Activated CD4-positive, alpha-beta T cell treated with anti-CD3 and anti-CD28 coated beads, Interleukin-2, amount 50 U/mL, for 24 hours (primary cell): Measurements from ENCODE around the gene SCYL3.
"Not testable (repeated sequence)": the region's sequence is repeated elsewhere in the genome, so short reads cannot be mapped to it uniquely, and the experiment has no call there.

Source experiments
- DNase-seq, 2 donors: peaks; one replicate each; pipeline ENCODE4 v3.0.0-alpha.2; 2020; ENCODE audit warnings: low read depth in 1 of 2, low spot score in 1 of 2

SCYL3 gene

DNA sequence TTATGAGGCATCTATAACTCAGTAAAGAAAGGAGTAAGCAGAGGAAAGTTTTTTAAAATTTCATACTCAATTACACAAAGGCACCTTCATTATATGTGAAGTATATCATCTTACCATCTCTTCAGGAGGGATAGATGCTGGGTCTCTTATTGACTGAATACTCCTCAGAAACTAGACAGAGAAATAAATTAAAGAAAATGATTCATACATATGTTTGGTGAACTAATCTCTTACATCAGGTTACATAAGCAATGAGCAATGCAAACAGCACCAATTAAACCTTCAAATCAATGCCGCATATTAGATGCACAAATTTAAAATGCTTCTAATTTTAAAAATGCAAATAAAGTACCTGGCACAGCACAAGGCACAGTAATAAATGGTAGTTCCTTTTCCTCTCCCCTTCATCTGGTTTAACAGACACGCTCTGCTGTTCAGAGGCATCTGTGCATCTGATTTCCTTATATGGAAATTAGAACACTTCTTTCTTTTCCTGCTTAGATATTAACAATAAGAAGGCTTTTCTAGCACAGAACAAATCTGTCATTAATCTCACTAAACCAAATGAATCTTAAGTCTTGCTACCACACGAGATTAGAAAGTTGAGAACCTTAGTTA lies 20.0 kb downstream of the SCYL3 start:
- no peak for DNase-seq

DNA sequence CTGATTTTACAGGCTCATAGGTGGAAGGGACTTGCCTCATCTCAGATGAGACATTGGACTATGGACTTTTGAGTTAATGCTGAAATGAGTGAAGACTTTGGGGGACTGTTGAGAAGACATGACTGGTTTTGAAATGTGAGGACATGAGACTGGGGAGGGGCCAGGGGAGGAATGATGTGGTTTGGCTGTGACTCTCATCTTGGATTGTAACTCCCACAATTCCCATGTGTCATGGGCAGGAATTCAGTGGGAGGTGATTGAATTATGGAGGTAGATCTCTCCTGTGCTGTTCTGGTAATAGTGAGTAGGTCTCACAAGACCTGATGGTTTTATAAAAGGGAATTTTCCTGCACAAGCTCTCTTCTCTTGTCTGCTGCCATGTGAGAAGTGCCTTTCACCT lies 20.8 kb downstream of the SCYL3 start:
- DNase-seq, result no peak

DNA sequence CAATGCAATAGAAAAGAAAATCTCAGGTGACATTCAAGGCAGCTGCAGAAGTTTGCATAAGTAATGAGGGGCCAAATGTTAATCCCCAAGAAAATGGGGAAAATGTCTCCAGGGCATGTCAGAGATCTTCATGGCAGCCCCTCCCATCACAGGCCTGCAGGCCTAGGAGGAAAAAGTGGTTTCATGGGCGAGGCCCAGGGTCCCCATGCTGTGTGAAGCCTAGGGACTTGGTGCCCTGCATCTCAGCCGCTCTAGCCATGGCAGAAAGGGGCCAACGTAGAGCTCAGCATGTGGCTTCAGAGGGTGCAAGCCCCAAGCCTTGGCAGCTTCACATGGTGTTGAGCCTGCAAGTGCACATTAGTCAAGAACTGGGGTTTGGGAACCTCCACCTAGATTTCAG lies 21.7 kb downstream of the SCYL3 start:
- not testable (repeated sequence) for DNase-seq

- DNase-seq, result no peak
These were observed 24.3 kb downstream of the SCYL3 start for GRCh38 chr1:169869426-169869825.

DNA sequence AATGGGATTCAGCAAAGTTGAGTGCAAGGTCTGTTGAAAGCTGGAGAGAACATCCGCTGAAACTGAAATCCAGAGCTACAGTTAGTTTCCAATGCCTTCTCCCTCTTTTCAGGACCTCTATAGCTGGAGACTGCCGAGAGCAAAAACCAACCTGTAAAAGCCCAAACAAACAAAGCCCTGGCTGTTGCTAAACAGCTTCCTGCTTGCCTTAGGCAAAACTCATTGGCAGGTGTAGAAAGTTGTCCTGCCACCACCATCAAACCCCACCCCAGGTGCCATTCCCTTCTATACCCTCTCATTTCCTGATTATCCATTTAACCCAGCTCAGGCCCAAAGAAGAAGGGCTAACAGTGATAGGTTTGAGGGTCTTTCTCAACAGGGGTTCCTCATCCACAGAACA lies 24.7 kb downstream of the SCYL3 start:
- DNase-seq, result no peak

GRCh38 chr1:169867012-169867675 lies 26.6 kb downstream of the SCYL3 start:
- DNase-seq, result no peak

DNA sequence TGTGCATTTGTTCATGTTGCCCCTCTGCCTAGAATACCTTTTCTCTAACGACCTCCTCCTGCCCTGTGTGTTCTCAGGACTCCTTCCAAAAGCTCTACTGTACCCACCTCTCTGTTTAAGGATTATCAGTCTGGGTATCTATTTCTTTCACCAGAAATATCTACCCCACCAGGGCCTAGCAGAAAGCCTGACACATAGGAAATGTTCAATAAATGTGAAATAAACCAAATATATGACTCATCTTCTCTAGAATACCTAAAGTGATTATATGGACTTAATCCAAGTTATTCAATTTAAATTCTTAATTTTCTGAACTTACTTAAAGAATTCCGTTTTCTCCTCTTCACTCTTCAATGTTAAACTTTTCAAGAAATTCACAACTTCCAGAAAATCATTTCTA lies 27.1 kb downstream of the SCYL3 start:
- DNase-seq, result no peak

- DNase-seq, result not testable (repeated sequence)
These were observed 29.2 kb downstream of the SCYL3 start for GRCh38 chr1:169864531-169864930.

GRCh38 chr1:169860750-169861149 lies 32.9 kb downstream of the SCYL3 start:
- DNase-seq, result no peak

GRCh38 chr1:169860187-169860586 lies 33.5 kb downstream of the SCYL3 start:
- no peak for DNase-seq

- no peak for DNase-seq
These were observed 34.7 kb downstream of the SCYL3 start for GRCh38 chr1:169859001-169859400.

DNA sequence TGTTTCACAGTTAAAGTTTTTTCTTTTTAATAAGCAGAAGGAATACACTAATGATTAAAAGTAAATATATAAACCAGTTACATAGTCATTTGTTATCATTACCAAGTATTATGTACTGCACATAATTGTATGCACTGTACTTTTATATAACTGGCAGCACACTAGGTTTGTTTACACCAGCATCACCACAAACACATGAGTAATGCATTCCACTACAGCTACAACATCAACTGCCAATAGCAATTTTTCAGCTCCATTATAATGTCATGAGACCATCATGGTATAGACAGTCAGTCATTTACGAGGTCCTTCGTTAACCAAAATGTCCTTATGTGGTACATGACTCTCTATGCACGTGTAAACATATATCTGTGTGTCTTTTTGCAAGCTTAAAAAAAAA lies 35.2 kb downstream of the SCYL3 start:
- no peak for DNase-seq

DNA sequence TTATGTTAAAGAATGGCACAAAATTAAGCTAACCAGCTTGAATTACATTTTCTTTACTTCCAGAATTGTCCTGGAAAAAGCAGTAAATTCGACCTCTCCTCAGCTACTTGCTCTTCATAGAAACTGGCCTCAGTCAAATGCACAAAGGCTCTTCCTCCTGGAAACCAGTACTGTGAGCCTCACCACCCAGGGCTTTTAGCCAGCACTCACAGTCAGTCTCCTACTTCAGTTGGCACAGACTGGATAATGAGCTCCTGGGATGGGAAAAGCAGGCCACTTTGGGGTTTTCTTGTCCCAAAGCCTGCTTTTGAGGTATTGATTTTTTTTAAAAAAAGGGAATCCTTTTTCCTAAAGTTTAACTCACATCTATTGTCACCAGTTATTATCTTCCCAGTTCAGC lies 40.4 kb downstream of the SCYL3 start:
- no peak for DNase-seq

DNA sequence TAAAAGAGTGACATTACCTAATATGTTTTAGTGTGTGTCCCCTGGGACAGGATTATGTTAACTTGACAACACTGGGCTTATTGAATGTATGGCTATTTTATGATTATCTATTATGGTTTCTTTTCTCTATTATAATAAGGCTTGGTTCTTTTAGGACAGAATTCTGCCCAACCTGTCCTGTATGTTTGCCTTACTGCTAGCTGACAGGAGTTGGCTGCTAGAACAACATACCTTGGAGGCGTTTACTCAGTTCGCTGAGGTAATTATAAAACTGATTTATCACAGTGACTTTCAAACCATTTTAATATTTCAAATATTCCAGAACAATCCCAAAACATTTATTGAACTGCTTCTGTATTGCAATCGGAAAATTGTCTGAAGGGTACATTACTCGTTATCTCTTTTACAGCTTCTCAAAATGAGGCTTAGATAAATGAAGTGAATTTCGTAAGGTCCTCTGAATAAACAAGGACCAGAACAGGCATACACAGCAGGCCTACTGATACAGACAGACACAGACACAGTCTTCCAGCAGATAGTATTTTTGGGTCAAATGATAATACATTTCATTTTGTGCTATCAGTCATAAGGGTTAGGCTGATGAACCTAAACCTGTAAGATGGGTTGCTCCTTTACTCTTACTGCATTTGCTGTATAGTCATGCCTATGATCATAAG lies 44.2 kb downstream of the SCYL3 start:
- DNase-seq, result no peak

GRCh38 chr1:169848456-169848855 lies 45.2 kb downstream of the SCYL3 start:
- no peak for DNase-seq

GRCh38 chr1:169844941-169845608 lies 48.6 kb downstream of the SCYL3 start:
- DNase-seq, result no peak

DNA sequence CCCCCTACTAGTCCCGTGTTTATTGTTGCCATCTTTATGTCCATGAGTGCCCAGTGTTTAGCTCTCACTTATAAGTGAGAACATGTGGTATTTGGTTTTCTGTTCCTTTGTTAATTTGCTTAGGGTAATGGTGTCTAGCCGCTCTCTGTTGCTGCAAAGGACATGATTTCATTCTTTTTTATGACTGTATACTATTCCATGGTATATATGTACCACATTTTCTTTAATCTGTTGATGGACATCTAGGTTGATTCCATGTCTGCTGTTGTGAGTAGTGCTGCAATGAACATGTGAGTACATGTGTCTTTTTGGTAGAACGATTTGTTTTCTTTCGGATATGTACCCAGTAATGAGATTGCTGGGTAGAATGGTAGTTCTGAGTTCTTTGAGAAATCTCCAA lies 54.8 kb downstream of the SCYL3 start:
- no peak for DNase-seq

DNA sequence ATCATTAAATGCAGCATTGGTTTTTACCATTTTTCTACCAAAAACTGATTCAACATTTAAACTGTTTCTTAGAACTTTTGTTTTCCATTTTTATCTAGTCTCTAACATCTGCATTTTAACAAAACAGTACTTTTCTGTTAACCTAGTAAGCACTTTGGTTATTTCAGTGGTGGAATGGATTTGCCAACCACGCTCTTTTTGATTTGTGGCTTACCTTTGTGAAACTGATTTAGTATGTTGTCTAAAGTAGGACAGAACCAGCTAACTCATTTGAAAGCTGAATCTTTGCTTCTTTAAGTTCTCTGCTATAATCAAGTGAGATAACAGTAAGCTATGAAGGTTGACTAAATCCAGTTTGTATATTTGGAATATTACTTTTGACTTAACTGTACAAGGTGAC lies 57.5 kb downstream of the SCYL3 start:
- DNase-seq, result no peak

- DNase-seq, result no peak
These were observed 58.0 kb downstream of the SCYL3 start for GRCh38 chr1:169835647-169836046.

- DNase-seq, result no peak
These were observed 58.8 kb downstream of the SCYL3 start for GRCh38 chr1:169834869-169835268.

DNA sequence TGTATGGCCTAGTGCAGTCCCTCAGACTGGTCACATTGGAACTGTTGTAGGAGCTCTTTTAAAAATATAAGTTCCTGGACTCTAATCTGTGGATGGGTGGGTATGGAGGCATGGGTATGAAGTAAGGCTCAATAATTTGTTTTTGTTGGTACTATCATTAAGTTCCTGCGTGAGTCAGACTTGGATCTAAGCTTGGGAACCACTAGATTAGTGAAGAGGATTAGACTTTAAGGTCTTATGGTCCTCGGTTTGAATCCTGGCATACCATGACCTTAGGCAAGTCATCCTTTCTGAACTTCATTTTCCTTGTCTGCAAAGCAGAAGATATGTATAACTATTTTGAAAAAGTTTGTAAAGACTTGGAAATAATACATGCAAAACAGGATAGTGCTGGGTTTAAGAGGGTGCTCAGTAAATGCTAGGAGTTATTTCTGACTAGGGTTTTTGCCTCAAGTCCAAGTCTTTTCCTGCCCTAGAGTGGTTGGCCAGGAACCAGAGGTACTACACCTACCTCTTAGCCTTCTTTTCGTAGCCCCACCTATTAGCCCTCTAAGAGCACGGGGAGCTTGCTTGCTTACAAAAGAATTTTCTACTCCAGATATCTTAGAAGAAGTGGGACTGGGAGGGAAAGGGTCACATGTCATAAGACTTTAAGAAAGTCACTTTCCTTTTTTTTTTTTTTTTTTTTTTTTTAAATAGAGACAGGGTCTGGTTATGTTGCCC lies 60.4 kb downstream of the SCYL3 start:
- no peak for DNase-seq
